Breast epithelium (tissue), 3 donors: Measurements from ENCODE around the gene ESX1.
"Not testable (repeated sequence)": the region's sequence is repeated elsewhere in the genome, so short reads cannot be mapped to it uniquely, and the experiment has no call there.

Experiments used
- POLR2A ChIP-seq: fragments of 450-650 bp; IDR thresholded peaks from one replicate; pipeline ENCODE4 v1.6.1; 2016; ENCODE audit warnings: antibody characterized with exemption, mild to moderate bottlenecking, moderate library complexity
- POLR2AphosphoS5 ChIP-seq, 3 donors: sonication (generic); formaldehyde crosslinking; IDR thresholded peaks; one replicate each; pipeline ENCODE4 v1.6.1; 2017; ENCODE audit warnings: antibody characterized with exemption in 3 of 3
- TF ChIP-seq, protein P1 (sequence below), 3 donors: fragments of 450-650 bp; IDR thresholded peaks; one replicate each; pipeline ENCODE4 v1.5.1; 2016 to 2017; ENCODE audit warnings: antibody characterized with exemption in 3 of 3, mild to moderate bottlenecking in 3 of 3, moderate library complexity in 3 of 3

DNA sequence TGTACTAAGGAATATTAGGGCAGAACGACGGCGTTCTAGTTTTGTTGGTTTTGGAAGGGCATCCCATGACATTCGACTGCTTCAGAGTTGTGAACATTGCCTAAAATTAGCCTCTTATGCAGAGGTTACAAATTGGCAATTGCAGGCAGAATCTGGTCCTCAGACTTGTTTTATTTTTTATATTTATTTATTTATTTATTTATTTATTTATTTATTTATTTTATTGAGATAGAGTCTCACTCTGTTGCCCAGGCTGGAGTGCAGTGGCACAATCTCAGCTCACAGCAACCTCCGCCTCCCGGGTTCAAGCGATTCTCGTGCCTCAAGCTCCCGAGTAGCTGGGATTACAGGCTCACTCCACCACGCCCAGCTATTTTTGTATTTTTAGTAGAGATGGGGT lies 24.7 kb downstream of the ESX1 start:
- TF ChIP-seq, protein P1, sequence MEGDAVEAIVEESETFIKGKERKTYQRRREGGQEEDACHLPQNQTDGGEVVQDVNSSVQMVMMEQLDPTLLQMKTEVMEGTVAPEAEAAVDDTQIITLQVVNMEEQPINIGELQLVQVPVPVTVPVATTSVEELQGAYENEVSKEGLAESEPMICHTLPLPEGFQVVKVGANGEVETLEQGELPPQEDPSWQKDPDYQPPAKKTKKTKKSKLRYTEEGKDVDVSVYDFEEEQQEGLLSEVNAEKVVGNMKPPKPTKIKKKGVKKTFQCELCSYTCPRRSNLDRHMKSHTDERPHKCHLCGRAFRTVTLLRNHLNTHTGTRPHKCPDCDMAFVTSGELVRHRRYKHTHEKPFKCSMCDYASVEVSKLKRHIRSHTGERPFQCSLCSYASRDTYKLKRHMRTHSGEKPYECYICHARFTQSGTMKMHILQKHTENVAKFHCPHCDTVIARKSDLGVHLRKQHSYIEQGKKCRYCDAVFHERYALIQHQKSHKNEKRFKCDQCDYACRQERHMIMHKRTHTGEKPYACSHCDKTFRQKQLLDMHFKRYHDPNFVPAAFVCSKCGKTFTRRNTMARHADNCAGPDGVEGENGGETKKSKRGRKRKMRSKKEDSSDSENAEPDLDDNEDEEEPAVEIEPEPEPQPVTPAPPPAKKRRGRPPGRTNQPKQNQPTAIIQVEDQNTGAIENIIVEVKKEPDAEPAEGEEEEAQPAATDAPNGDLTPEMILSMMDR (IDR thresholded peaks at IDR 0.05) = not testable (repeated sequence)
- TF ChIP-seq POLR2A; POLR2AphosphoS5 (IDR thresholded peaks at IDR 0.05): not testable (repeated sequence)
